Measurements from ENCODE around the gene COL6A6.

COL6A6 gene, protein sequence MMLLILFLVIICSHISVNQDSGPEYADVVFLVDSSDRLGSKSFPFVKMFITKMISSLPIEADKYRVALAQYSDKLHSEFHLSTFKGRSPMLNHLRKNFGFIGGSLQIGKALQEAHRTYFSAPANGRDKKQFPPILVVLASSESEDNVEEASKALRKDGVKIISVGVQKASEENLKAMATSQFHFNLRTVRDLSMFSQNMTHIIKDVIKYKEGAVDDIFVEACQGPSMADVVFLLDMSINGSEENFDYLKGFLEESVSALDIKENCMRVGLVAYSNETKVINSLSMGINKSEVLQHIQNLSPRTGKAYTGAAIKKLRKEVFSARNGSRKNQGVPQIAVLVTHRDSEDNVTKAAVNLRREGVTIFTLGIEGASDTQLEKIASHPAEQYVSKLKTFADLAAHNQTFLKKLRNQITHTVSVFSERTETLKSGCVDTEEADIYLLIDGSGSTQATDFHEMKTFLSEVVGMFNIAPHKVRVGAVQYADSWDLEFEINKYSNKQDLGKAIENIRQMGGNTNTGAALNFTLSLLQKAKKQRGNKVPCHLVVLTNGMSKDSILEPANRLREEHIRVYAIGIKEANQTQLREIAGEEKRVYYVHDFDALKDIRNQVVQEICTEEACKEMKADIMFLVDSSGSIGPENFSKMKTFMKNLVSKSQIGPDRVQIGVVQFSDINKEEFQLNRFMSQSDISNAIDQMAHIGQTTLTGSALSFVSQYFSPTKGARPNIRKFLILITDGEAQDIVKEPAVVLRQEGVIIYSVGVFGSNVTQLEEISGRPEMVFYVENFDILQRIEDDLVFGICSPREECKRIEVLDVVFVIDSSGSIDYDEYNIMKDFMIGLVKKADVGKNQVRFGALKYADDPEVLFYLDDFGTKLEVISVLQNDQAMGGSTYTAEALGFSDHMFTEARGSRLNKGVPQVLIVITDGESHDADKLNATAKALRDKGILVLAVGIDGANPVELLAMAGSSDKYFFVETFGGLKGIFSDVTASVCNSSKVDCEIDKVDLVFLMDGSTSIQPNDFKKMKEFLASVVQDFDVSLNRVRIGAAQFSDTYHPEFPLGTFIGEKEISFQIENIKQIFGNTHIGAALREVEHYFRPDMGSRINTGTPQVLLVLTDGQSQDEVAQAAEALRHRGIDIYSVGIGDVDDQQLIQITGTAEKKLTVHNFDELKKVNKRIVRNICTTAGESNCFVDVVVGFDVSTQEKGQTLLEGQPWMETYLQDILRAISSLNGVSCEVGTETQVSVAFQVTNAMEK (N-terminal part only)

DNA sequence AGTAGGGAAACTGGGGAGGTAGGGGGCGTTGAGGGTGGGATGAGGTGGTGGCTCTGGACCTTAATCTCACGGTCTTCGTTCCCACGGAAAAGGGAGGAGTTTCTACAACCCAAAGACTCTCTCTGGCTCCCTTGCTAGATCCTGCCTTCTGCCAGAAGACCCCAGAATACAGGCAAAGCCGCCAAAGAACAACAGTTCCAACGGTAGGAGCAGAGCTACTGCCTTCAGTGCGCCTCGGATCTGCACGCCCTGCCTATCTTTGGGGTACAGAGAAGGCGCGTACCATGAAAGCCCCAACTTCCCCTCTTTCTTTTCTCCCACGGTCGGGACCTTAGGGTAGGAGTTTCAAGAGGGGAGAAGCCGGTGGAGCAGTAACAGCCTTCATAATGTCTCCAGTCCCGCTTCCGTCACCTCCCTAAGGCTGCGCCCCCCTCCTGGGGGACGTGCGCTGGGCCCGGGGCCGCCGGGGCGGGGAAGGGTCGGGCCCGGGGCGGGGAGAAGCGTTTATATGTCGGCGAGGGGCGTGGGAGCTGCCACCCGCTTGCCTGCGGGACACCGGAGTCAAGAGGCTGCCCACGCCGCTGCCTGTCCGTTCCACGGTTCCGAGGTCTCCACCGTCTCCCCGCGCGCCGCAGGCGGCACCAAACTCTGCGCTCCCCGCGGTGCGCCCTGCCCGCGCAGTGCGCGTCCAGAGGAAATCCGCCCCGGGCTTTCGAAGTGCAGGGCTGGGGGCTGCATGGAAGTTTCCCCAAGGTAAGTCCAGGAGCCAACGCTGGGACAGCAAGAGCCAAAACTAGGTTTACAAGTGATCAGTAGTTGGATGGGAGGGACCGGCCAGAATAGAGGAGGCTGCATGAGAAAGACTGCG, at the start of gene COL6A6:
COL6A6 (plus strand) TSS at position 533 of the 868 bp plus-strand sequence. CDS start 43,188 bp downstream, outside the sequence.
- DNase-seq, result no peak

DNA sequence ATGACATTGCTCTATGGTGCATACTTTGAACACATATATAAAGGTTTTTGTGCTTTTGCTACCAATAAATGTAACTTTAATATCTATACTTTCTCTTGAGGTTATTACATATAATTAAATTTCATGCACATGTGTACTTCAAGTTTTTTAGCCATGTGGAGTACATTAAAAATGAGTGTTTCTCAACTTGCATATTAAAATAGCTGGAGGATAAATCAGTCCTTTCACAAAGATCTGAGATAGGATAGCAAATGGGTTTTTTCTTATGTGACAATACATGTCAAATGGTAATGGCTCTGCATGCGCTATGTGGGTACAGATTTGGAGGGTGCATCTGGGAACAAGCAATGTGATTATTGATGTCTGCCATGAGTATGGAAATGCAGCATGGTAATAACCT, 48.7 kb upstream of the COL6A6 start:
- no peak for DNase-seq

DNA sequence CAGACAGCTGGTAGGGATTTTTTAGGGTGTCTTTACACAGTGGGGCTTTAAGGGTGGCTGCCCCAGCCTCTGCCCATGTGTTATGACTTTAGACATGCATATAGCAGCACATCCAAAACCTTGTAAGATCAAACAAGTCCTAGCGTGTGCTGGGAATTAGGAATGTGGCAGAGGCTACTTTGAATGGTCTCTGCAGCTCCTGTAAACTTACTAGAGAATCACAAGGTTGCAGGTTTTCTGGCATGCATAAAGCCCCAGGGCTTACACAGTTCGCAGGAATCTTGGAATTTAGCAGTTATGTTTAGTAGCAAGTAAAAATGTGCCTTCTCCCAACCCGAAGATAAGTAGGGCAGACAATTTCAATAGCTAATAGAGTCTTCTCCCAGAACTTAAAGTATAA, 46.9 kb upstream of the COL6A6 start:
- DNase-seq, result no peak

DNA sequence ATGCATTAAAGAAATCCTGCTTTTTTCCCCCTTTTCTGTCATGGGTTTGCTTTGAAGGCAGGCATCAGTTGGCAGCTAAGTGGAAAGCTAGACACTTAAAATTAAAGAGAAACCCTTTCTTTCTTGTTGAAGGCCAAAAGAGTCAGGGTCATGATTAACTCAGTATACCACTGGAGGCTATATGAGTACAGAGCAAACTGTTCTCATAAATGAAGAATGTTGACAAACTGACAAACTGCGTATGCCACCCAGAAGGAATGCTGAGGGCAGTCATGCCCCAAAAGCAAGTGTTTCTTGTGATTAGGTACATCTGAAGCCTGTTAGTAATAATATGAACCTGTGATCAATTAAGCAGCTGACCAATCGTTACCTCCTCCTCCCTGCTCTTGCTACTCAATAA, 43.6 kb upstream of the COL6A6 start:
- no peak for DNase-seq

DNA sequence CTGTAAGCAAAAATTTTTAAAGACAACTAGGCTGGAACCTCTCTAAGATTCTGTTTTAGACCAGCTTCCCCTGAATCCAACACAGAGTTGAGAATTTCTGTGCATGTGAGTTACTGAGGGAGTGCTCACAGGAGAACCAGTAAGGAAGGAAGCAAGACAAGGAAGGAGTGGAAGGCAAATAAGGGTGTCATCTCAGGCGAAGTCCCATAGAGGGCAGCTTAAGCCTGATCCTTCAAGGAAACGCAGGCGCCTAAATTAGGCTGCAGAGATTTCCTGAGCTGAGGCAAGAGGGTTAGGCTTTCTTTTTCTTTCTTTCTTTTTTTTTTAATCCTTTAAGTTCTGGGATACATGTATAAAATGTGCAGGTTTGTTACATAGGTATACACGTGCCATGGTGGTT, 36.2 kb upstream of the COL6A6 start:
- DNase-seq, result no peak

DNA sequence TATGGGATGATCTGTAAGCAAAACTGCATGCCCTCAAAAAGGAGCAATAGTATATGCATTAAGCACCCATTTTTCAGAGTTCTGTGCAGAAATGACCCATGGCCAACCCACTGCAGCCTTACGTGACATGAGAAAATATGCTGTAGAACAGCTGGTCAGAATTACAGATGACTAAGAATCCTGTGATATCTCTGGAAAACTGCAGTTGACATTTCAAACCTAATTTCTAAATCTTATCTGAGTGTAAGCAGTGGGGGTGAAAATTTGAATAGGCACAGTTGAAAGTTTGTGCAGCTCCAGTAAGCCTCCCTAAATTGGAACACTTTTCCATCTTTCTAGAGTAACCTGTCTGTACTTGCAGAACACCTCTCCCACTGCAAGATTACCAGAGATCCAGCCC, 28.7 kb upstream of the COL6A6 start:
- DNase-seq, result no peak

DNA sequence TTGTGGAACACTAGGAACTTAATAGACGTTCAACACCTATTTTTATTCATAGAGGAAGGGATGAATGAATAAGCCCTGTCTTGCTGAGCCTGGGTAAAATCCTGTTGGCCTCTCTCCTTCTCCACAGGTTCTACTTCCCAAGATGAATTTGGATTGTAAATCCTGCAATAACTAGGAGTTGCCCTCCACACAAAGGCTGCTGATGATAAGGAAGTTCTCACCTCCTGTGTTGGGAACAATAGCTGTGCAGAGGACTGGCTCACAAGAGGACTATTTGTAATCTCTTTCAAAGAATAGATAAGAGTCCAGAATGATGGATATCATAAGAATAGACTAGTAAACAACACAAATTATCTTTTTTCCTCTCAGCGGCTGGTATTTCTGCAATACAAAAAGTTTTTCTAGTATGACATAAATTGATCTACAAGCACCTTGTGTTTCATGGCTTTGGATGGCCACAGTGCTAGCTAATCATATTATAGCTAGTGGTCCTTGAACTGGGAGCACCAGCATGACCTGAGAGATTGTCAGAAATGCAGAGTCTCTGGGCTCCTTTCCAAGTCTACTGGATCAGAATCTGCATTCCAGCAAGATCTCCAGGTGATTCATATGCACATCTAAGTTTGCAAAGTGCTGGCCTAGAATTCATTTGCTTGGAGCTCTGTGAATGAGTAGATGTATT, 28.1 kb upstream of the COL6A6 start:
- DNase-seq, result no peak

DNA sequence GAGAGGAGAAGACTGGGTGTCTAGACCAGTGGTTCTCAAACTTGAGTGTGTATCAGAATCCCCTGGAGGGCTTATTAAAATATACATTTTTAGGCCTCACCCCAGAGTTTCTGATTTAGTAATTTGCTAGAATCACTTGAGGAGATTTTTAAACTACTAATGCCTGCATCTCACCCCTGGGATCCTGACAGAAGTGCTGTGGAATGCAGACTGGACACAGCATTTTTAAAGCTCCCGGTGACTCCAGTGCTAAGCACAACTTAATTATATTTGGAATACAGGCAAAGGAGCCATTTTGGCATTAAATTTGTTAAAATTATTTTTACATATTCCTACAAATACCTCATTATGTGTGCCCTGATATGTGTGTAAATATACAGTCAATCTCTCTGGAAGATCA, 26.7 kb upstream of the COL6A6 start:
- DNase-seq, result no peak

DNA sequence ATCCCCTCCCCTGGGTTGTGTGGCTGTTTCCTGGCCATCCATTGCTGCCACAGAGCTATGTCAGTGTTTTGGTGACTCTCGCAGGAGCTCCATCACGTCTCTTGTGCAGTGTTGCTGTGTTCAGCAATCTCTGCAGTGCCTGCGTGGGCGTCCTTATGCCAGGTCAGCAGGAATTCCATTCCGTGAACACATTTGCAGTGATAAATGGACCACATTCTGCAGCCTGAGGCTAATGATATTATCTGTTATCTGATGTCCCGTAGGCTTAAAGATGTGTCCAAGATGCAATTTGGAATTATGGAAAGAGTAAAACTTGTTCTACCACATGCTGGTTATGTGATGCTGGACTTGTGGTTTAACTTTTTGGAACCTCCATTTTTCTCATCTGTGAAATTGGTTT, 25.5 kb upstream of the COL6A6 start:
- no peak for DNase-seq

DNA sequence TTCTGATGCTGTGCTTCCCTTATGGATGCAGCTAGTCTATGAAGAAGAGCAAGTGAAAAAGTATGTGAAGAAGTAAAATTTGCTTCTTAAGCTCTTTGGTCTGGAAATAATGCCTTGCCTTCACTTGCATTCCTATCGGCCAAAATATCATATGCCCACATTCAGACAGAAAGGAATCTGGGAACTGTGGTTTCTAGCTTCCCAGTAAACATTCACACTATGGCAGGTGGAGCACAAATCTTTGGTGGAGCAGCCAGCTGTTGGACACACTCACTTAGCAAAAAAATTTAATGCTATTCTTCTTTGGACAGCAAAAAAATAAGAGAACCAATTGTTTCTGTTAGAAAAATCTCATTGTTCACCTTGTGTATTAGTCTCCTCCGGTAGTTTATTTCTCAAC, 12.3 kb upstream of the COL6A6 start:
- no peak for DNase-seq

DNA sequence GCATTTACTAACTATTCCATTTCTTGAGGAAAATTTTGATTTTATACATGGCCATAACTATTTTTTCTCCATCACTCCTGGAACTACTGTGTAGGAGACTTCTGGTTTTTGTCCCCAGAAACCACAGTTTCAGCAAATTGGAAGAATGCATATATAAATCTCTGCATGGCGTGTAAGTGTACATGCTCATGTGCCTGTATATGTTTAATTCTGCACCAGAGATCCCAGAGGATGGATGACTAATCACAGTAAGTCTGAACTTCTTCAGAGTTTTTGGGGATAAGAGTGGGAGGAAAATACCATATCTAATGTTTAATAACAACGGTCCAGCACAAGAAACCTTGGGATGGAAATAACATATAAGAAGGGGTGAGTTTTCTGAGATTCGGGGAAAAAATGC, 10.9 kb upstream of the COL6A6 start:
- DNase-seq, result no peak

DNA sequence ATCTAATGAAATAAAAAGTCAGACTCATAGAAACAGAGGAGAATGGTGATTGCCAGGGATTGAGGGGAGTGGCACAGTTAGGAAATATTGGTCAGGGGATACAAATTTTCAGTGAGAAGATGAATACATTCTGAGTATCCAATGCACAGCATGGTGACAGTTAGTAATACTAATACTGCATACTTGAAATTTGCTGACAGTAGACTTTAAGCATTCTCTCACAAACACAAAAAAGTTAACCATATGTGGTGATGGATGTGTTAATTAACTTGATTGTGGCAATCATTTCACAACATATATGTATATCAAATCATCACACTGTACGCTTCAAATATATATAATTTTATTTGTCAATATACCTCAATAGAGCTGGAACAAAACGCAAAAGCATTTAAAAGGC, 9.2 kb upstream of the COL6A6 start:
- DNase-seq, result no peak

DNA sequence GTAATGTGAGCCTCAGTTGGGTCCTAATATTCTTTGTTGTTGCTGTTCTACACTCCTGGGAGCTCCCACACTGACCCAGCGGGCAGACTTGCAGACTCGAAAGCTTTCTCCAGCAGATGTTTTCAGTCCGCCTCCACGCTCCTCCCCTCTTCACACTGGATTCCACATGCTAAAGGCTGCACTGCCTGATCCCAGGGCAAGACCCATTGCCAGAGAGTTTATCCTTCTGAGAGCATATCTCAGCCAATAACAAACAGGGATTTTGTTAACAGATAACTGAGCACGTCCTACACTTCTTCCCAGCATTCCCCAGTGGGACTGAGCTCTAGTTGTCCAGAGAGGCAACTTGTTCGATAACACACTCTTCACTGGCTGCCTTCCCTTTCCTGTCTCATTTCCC, 8.0 kb upstream of the COL6A6 start:
- DNase-seq, result no peak

DNA sequence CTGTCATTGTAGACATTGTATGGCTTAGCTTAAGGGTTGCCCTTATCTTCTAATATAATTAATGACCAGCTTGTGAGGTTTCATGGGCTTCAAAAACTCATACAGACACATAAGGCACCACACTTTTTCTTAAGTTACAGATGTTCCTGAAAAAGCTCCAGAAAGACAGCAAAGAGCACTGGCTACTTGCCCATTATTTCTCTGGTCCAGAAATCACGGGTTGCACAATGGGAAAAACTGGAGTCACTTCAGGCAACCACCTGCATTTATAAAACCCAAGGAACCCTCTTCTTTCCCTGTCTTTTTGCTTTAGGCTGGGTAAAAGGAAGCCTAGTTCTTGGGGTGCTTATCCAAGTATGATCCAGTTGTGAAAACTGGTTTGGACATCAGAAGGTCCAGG, 2.3 kb upstream of the COL6A6 start:
- no peak for DNase-seq

DNA sequence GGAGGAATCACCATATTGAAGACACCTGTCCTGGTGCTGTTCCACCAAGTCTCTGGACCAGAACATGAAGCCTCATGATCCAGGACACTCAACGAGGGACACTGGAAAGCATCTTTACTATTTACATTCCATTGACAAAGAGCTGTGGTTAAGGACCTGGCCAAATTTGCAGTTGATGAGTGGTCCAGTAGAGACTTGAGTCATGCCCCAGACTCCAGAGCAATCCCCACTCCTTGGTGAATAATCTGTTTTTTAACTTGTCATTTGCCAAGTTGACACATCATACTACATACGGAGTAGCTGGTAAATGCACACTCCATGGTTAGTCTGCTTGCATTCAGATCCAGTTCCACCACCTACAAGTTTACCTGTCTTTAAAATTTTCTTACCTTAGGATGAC, 1.2 kb upstream of the COL6A6 start:
- DNase-seq, result no peak

DNA sequence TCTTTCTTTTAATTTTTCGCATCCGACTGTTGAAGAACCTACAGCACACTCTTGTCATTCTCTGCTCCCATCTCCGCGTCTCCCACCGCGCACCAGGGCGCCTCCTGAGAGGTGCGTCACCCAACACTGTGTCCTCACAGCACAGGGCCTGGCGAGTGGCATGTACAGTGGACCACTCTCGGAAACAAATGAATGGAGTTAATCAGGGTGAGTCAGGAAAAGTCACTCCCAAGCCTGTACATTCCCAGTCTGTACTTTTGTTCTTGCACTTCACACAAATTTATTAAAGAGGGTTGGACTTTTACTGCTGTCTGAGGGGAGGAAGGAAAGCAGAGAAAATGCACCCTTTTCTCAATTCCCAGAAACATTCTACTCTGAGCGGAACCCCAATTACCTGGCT, 625 bp downstream of the COL6A6 start:
- no peak for DNase-seq

DNA sequence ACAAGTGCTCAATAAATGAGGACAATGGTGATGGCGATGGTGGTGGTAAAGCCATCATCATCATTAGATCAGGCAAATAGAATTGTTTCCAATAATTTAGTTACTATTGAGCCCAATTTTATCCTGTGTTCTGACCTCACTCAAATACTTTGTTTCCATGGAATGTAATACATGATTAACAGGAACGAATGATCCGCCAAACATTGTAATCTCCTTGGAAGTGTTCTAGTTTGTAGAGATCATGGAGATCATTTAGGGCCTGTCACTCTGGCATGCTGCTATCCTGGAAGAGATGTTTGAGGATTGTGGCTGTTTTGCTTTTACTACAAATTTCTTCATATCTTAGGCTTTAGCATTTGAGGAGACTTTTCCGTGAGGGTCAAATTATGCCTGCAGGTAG, 2.8 kb downstream of the COL6A6 start:
- DNase-seq, result no peak

DNA sequence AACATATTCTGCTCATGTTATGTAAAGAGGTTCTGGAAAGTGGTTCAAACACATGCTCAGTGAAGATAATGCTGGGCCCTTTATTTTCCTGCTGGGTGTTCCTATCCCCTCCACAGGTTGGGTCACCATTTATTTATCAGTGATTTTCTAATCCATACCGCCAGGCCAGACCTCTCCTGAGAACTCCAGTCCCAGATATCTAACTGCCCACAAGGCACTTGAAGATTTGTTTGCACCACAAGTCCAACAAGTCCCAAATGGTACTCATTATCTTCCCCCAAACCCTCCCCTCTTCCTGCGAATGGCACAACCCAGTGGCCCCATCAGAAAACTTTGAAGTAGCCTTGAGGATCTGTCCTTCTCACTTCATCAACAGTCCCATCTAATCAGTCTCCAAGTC, 5.4 kb downstream of the COL6A6 start:
- no peak for DNase-seq

DNA sequence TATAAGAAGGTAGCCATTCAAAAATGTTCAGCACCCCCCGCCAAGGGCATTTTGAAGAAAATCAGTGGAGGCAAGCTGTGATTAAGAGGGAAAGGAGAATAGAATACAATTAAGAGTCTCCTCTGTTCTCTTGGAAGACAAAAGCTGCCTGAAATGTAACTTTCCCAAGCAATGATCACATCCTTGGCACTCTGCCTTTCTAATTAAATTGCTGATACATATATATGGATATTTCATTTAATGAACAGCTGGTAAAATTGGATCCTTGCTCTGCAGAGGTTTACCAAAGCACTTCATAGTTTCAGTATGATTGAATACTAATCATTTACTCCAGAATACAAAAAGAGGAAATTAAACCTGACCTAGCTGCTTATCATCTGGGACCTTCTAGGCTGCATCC, 10.4 kb downstream of the COL6A6 start:
- no peak for DNase-seq

DNA sequence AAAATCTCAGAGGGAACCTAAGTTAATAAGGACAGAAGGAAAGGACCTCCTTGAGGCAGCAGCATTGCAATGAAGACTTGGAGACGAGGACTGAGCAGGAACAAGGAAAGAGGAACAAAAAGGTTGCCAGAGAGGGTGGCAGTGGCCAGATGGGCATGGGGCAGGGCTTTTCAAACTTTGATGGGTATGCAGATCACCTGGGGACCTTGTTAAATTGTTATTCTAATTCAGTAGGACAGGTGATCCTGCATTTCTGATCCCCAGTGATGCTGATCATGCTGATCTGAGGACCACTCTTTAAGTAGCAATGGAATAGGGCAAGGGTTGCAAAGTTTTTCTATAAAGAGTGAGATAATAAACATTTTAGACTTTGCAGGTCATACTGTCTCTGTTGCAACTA, 11.1 kb downstream of the COL6A6 start:
- no peak for DNase-seq

DNA sequence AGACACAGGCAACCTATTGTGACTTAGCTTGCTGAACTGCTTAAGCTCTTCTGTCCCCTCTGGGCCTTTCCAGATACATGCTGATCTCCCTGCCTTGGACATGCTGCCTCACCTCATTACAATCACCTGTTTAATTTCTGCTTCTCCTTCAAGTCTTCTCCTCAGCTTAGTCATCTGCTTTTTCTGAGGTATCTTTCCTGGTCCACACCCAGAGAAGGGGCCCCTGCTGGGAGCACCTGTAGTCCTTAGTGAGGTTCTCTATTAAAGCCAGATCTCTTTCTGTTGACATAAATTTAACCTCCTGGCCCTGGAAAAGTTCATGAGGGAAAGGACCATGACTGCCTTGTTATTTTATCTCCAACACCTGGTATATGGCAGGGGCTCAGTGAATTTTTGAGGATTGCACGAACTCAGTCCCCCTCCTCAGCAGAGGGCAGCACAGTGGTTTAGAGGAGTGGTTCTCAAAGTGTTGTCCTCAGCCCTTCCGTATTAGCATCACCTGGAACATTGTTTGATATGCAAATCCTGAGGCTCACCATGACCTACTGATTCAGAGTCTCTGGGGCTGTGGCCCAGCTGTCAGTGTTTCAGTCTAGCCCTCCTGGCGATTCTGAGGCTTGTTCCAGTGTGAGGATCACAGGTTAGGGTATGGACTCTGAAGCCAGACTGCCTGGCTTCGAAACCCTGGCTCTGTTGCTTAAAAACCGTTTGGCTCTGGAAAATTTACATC, 12.7 kb downstream of the COL6A6 start:
- no peak for DNase-seq
